ENCODE data around the gene GLIS1. TPM values are rescaled to one million over a fixed set of nuclear protein-coding genes. Genes with fewer than 3 reads are reported as not detected.

Gene GLIS1
- total RNA-seq, 1 experiment from 2014 or later = 0.28 TPM

DNA sequence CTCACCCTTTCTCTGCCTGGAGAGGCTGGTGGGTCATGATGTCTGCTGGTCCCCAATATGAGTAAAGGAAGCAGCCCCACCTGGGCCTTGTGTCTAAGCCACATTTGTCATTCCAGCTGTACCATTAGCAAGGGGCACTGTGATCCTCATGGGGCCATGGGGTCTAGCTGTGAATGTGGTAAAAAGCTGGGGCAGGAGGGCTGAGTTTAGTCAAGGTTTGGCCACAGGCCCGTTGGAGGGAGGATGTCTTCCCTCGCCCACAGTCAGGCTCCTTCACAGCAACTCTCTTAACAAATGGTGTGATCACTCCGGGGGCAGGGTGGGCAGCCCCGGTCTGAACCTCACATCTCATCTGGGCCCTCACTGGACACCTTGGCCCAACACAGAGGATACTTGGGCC, 164.3 kb downstream of the GLIS1 start:
- H3K4me1 ChIP-seq (ENCODE audit: insufficient read depth, low read length) = no peaks in the 10 kb centered on the region; the same call in 1 of the 2 replicates
- no peak overlapping the region; a peak in 1 of 7 replicates for H3K27ac Mint-ChIP-seq

More for the DNA sequence above, 164.3 kb downstream of the GLIS1 start:
- Histone ChIP-seq H2BK20ac (ENCODE audit: low read depth, low read length, poor library complexity, severe bottlenecking) (no peak overlapping the region), H3K27me3 (ENCODE audit: insufficient read depth, low read length) (no peaks in the 10 kb centered on the region), H4K20me1 (ENCODE audit: control insufficient read depth, insufficient read depth, insufficient read length) (no peaks in the 10 kb centered on the region), H3K27ac (ENCODE audit: insufficient read length, low read depth, low read length) (no peak overlapping the region), H3K9me3 (ENCODE audit: control insufficient read depth, low read depth, low read length) (no peaks in the 10 kb centered on the region), H3K56ac (ENCODE audit: insufficient read length, low read depth, low read length) (no peak overlapping the region), H2BK15ac (ENCODE audit: low read depth, low read length) (no peak overlapping the region), H3T11ph (ENCODE audit: low read length) (no peak overlapping the region), H2BK12ac (ENCODE audit: insufficient read length, low read depth, low read length) (no peak overlapping the region), H3K4ac (ENCODE audit: low read depth, low read length) (no peak overlapping the region), H4K91ac (ENCODE audit: insufficient read length, low read depth, low read length) (no peak overlapping the region), H3K79me2 (ENCODE audit: insufficient read depth, low read length) (no peaks in the 10 kb centered on the region), H4K8ac (replicated peaks; ENCODE audit: insufficient read length, low read depth, low read length) (no peak overlapping the region), H2BK5ac (ENCODE audit: insufficient read length, low read length) (no peak overlapping the region), H2BK120ac (ENCODE audit: low read depth, low read length, poor library complexity, severe bottlenecking) (no peak overlapping the region), H2AK5ac (ENCODE audit: insufficient read length, low read length) (no peak overlapping the region), H3K4me2 (ENCODE audit: insufficient read depth, insufficient read length, low read length) (no peak overlapping the region), H3K18ac (ENCODE audit: insufficient read length, low read depth, low read length) (no peak overlapping the region), H3K14ac (ENCODE audit: insufficient read depth, low read length) (no peak overlapping the region), H3K79me1 (ENCODE audit: insufficient read depth, low read depth, low read length, poor library complexity, severe bottlenecking) (no peaks in the 10 kb centered on the region), H3K23ac (ENCODE audit: insufficient read length, low read depth, low read length) (no peak overlapping the region), H4K5ac (ENCODE audit: insufficient read length, low read depth, low read length) (no peak overlapping the region), H3K23me2 (ENCODE audit: insufficient read length, low read depth, low read length, poor library complexity, severe bottlenecking) (no peaks in the 10 kb centered on the region), H3K9ac (ENCODE audit: extremely low read depth, insufficient read length, low read length) (no peak overlapping the region), H2AFZ (ENCODE audit: low read length) (no peak overlapping the region)
- H3K36me3 Mint-ChIP-seq (ENCODE audit: insufficient read depth in 1 of 3, low read depth in 3 of 3) = no peaks in the 10 kb centered on the region
- no peak for DNase-seq
- peaks cover 5% of the 10 kb centered on the region for H3K27me3 Mint-ChIP-seq (ENCODE audit: low read depth)
- WGBS (ENCODE audit: extremely low coverage, insufficient read length, low lambda C conversion rate) = no CpG with 5 or more reads among the region's 4 CpGs
- no peak overlapping the region for H3K4me3 Mint-ChIP-seq
- TF ChIP-seq, protein P1, sequence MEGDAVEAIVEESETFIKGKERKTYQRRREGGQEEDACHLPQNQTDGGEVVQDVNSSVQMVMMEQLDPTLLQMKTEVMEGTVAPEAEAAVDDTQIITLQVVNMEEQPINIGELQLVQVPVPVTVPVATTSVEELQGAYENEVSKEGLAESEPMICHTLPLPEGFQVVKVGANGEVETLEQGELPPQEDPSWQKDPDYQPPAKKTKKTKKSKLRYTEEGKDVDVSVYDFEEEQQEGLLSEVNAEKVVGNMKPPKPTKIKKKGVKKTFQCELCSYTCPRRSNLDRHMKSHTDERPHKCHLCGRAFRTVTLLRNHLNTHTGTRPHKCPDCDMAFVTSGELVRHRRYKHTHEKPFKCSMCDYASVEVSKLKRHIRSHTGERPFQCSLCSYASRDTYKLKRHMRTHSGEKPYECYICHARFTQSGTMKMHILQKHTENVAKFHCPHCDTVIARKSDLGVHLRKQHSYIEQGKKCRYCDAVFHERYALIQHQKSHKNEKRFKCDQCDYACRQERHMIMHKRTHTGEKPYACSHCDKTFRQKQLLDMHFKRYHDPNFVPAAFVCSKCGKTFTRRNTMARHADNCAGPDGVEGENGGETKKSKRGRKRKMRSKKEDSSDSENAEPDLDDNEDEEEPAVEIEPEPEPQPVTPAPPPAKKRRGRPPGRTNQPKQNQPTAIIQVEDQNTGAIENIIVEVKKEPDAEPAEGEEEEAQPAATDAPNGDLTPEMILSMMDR (conservative IDR thresholded peaks at IDR 0.05) = no peak
- H3K9me3 Mint-ChIP-seq = no peaks in the 10 kb centered on the region
- peaks cover 28 to 34% of the 10 kb centered on the region in 2 experiments for H3K4me1 Mint-ChIP-seq
